Panc1 (cell line): Measurements from ENCODE around the gene AKAP9. TPM values are rescaled to one million over a fixed set of nuclear protein-coding genes. Genes with fewer than 3 reads are reported as not detected.

Experiments used
- ATAC-seq: fragments of 200-7000 bp; cut with Tn5 transposase; 2 replicates; pipeline ENCODE4 v1.9.1; 2020; ENCODE audit warnings: mild to moderate bottlenecking, moderate library complexity
- BruUV-seq: library from RNA; stranded (reverse); fragments of 400-500 nt; replicated peaks from 2 replicates; lab custom pipeline; 2021; lab: Mats Ljungman, UMichigan
- CTCF ChIA-PET: fragments of 300-600 bp; sonication (Branson Sonifier 250); formaldehyde crosslinking; loops from one replicate; lab custom pipeline; 2022; ENCODE audit warnings: antibody characterized with exemption; lab: Charles Lee
- POLR2A ChIA-PET: fragments of 300-600 bp; sonication (Branson Sonifier 250); formaldehyde crosslinking; loops from one replicate; lab custom pipeline; 2022; ENCODE audit warnings: antibody characterized with exemption; lab: Charles Lee
- DNase-seq: peaks from one replicate; pipeline ENCODE4 v3.0.0-alpha.2; 2010; ENCODE audit warnings: low read depth, low spot score
- H3K27ac ChIP-seq: 2 replicates; pipeline ENCODE4 v1.5.1; 2011; ENCODE audit warnings: mild to moderate bottlenecking, low read length, inconsistent platforms
- H3K27me3 ChIP-seq: fragments of 200-500 bp; sonication (Bioruptor generic); 2 replicates; pipeline ENCODE4 v1.6.0; 2014; ENCODE audit warnings: low read length, inconsistent platforms; ENCODE audit not compliant: control insufficient read depth, insufficient read depth
- H3K36me3 ChIP-seq: fragments of 200-500 bp; sonication (Bioruptor generic); 2 replicates; pipeline ENCODE4 v1.5.1; 2014; ENCODE audit warnings: inconsistent platforms, mild to moderate bottlenecking, low read length, moderate library complexity; ENCODE audit not compliant: control insufficient read depth, insufficient read depth
- H3K4me1 ChIP-seq: 2 replicates; pipeline ENCODE4 v1.5.1; 2011; ENCODE audit warnings: inconsistent platforms, mild to moderate bottlenecking, low read length, moderate library complexity; ENCODE audit not compliant: control insufficient read depth, insufficient read depth
- H3K4me3 ChIP-seq, 2 experiments: 2 replicates each; pipeline ENCODE4 v1.5.1; 2011 to 2012; ENCODE audit warnings: low read depth in 2 of 2, low read length in 2 of 2, mild to moderate bottlenecking in 2 of 2, inconsistent platforms in 1 of 2, moderate library complexity in 1 of 2
- H3K9me3 ChIP-seq: fragments of 200-500 bp; sonication (Bioruptor generic); 2 replicates; pipeline ENCODE4 v1.5.1; 2014; ENCODE audit warnings: low read depth, mild to moderate bottlenecking, inconsistent platforms, low read length, moderate library complexity; ENCODE audit not compliant: control insufficient read depth, insufficient read depth
- CTCF ChIP-seq: fragments of 450-650 bp; IDR thresholded peaks from 2 replicates; pipeline ENCODE4 v1.5.1; 2017; ENCODE audit warnings: mild to moderate bottlenecking
- POLR2AphosphoS5 ChIP-seq: IDR thresholded peaks from 2 replicates; pipeline ENCODE4 v1.6.1; 2012; ENCODE audit warnings: mild to moderate bottlenecking, low read depth, low read length, moderate library complexity
- REST ChIP-seq, 2 experiments: IDR thresholded peaks; 2 replicates each; pipeline ENCODE4 v1.6.1; 2011 to 2012; ENCODE audit warnings: low read depth in 2 of 2, control low read depth in 1 of 2, low read length in 1 of 2, mild to moderate bottlenecking in 1 of 2, moderate library complexity in 1 of 2; ENCODE audit not compliant: insufficient read depth in 1 of 2
- SIN3A ChIP-seq: IDR thresholded peaks from 2 replicates; pipeline ENCODE4 v1.6.1; 2012; ENCODE audit warnings: low read depth, mild to moderate bottlenecking, low read length, moderate library complexity, borderline replicate concordance; ENCODE audit not compliant: insufficient read depth
- TCF7L2 ChIP-seq: IDR thresholded peaks from 2 replicates; pipeline ENCODE4 v1.6.1; 2011; ENCODE audit warnings: mild to moderate bottlenecking, low read depth, low read length, inconsistent platforms
- in situ Hi-C: cut with HindIII; loops from 2 replicates; pipeline ENCODE4 v1.10.0; 2016; ENCODE audit warnings: low sequenced_read_pairs, low pct_unique_long_range_greater_than_20kb
- intact Hi-C: fragments of 100-400 bp; cut with micrococcal nuclease; formaldehyde crosslinking; loops from one replicate; pipeline ENCODE4 v1.10.0; 2022; ENCODE audit not compliant: unreplicated experiment
- total RNA-seq: library from RNA; stranded (reverse); gene quantifications from one replicate; pipeline ENCODE4 v1.2.1, GENCODE V29; 2021; ENCODE audit not compliant: unreplicated experiment

The AKAP9 gene
- total RNA-seq, 1 experiment from 2014 or later, result 31.6 TPM

GRCh38 chr7:92035576-92035975 lies 94.9 kb downstream of the AKAP9 start:
- DNase-seq (no peak), ATAC-seq (no peak)
- no peak overlapping the region for H3K4me3 ChIP-seq
- in situ Hi-C loops, result no loop called here
- TF ChIP-seq SIN3A, result no peak
- TF ChIP-seq CTCF, result no peak
- TF ChIP-seq REST (IDR thresholded peaks at IDR 0.05; ENCODE audit: insufficient read depth in 1 of 2, low read depth in 2 of 2, low read length in 1 of 2), result no peak
- ChIA-PET POLR2A (no interaction called here), CTCF (no interaction called here)
- H3K4me1 ChIP-seq, result no peaks in the 10 kb centered on the region
- no peaks in the 10 kb centered on the region for H3K27me3 ChIP-seq
- H3K27ac ChIP-seq, result no peak overlapping the region
- no peaks in the 10 kb centered on the region for H3K9me3 ChIP-seq
- intact Hi-C loops, result no loop called here
- no TSS peak for BruUV-seq
- peaks cover 3% of the 10 kb centered on the region; the same call in 1 of the 2 replicates for H3K36me3 ChIP-seq

DNA sequence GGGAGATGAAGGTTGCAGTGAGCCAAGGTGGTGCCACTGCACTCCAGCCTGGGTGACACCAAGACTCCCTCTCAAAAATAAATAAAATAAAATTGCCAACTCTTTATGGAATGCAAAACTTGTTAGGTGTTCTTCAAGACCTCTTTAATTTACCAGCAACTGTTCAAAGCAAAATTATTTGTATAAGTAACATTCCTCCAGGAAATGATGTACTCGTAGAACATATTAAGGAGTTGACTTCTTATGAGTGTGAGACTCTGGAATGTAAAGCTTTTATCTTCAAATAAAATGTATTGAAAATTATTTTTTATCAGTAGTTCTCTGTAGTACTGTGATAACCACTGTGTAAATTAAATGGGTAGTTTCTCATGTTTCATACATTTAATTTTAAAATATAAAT lies 99.2 kb downstream of the AKAP9 start:
- ATAC-seq (no peak), DNase-seq (no peak)
- H3K4me3 ChIP-seq, result no peak overlapping the region
- no peaks in the 10 kb centered on the region for H3K4me1 ChIP-seq
- CTCF ChIA-PET, result no interaction called here
- no peak overlapping the region for H3K27ac ChIP-seq
- BruUV-seq, result no TSS peak
- H3K9me3 ChIP-seq, result no peaks in the 10 kb centered on the region
- POLR2A ChIA-PET, result no interaction called here
- intact Hi-C loops, result no loop called here
- peaks cover 3% of the 10 kb centered on the region; the same call in 1 of the 2 replicates for H3K36me3 ChIP-seq
- no peaks in the 10 kb centered on the region for H3K27me3 ChIP-seq
- TF ChIP-seq SIN3A (no peak), REST (IDR thresholded peaks at IDR 0.05; ENCODE audit: insufficient read depth in 1 of 2, low read depth in 2 of 2, low read length in 1 of 2) (no peak), CTCF (no peak), POLR2AphosphoS5 (no peak), TCF7L2 (no peak)
- in situ Hi-C loops, result no loop called here
